WTC11 (cell line): ENCODE measurements around the gene TNFRSF11A. TPM values are rescaled to one million over a fixed set of nuclear protein-coding genes. Genes with fewer than 3 reads are reported as not detected.

Experiments used
- ATAC-seq: fragments of 200-7000 bp; cut with Tn5 transposase; 2 replicates; pipeline ENCODE4 v1.10.0; 2021; ENCODE audit warnings: mild to moderate bottlenecking, moderate library complexity
- CTCF ChIA-PET: fragments of 300-600 bp; sonication (Branson Sonifier 250); formaldehyde crosslinking; loops from one replicate; lab custom pipeline; 2021; ENCODE audit warnings: antibody characterized with exemption; lab: Charles Lee
- POLR2A ChIA-PET: fragments of 350-600 bp; sonication (Branson Sonifier 250); formaldehyde crosslinking; loops from one replicate; lab custom pipeline; 2021; ENCODE audit warnings: antibody characterized with exemption; lab: Charles Lee
- DNase-seq: peaks from one replicate; pipeline ENCODE4 v3.0.0; 2021; ENCODE audit warnings: low spot score
- H3K27ac Mint-ChIP-seq: 2 replicates; pipeline ENCODE4 v1.8.0; 2021; ENCODE audit warnings: mixed read lengths
- H3K27me3 Mint-ChIP-seq: 2 replicates; pipeline ENCODE4 v1.8.0; 2021; ENCODE audit warnings: low read depth, mild to moderate bottlenecking, moderate library complexity, mixed read lengths
- H3K36me3 Mint-ChIP-seq: 2 replicates; pipeline ENCODE4 v1.8.0; 2021; ENCODE audit warnings: mixed read lengths
- H3K4me1 Mint-ChIP-seq: 2 replicates; pipeline ENCODE4 v1.8.0; 2022; ENCODE audit warnings: mixed read lengths
- H3K4me3 Mint-ChIP-seq: 2 replicates; pipeline ENCODE4 v1.8.0; 2021; ENCODE audit warnings: mild to moderate bottlenecking, moderate library complexity, mixed read lengths
- H3K9me3 Mint-ChIP-seq: 2 replicates; pipeline ENCODE4 v1.8.0; 2021; ENCODE audit warnings: mixed read lengths
- CBFB ChIP-seq: sonication (generic); formaldehyde crosslinking; IDR thresholded peaks from 2 replicates; pipeline ENCODE4 v1.8.1; 2022; ENCODE audit warnings: mild to moderate bottlenecking, low read depth, missing genetic modification reagents
- CTCF ChIP-seq: fragments of 200-600 bp; IDR thresholded peaks from 2 replicates; pipeline ENCODE4 v1.8.0; 2022; ENCODE audit warnings: antibody characterized with exemption
- FOXK1 ChIP-seq: sonication (generic); formaldehyde crosslinking; IDR thresholded peaks from 2 replicates; pipeline ENCODE4 v1.8.0; 2022; ENCODE audit warnings: mild to moderate bottlenecking, moderate library complexity, missing genetic modification reagents
- GTF2I ChIP-seq: fragments of 250-450 bp; sonication (Bioruptor Pico); conservative IDR thresholded peaks from 2 replicates; pipeline ENCODE4 v1.4.0; 2021; ENCODE audit warnings: mild to moderate bottlenecking
- NFE2L1 ChIP-seq: sonication (generic); formaldehyde crosslinking; IDR thresholded peaks from 2 replicates; pipeline ENCODE4 v1.8.1; 2023; ENCODE audit warnings: missing genetic modification reagents
- RORB ChIP-seq: fragments of 250-450 bp; sonication (Bioruptor Pico); IDR thresholded peaks from 2 replicates; pipeline ENCODE4 v1.9.0; 2021; ENCODE audit warnings: mild to moderate bottlenecking
- SMAD3 ChIP-seq: sonication (generic); formaldehyde crosslinking; IDR thresholded peaks from 2 replicates; pipeline ENCODE4 v1.8.0; 2022; ENCODE audit warnings: missing genetic modification reagents, mild to moderate bottlenecking, borderline replicate concordance
- SOX15 ChIP-seq: fragments of 250-450 bp; sonication (Bioruptor Pico); IDR thresholded peaks from 2 replicates; pipeline ENCODE4 v1.9.0; 2021; ENCODE audit warnings: mild to moderate bottlenecking
- TCF7 ChIP-seq: sonication (generic); formaldehyde crosslinking; IDR thresholded peaks from 2 replicates; pipeline ENCODE4 v1.8.0; 2022; ENCODE audit warnings: mild to moderate bottlenecking, low read depth, missing genetic modification reagents, moderate library complexity
- ZNF121 ChIP-seq: sonication (generic); formaldehyde crosslinking; IDR thresholded peaks from 2 replicates; pipeline ENCODE4 v1.8.0; 2023; ENCODE audit warnings: missing genetic modification reagents
- ZNF219 ChIP-seq: sonication (generic); formaldehyde crosslinking; IDR thresholded peaks from 2 replicates; pipeline ENCODE4 v1.8.0; 2023; ENCODE audit warnings: missing genetic modification reagents, mild to moderate bottlenecking, borderline replicate concordance
- ZNF423 ChIP-seq: fragments of 250-450 bp; sonication (Bioruptor Pico); IDR thresholded peaks from 2 replicates; pipeline ENCODE4 v2.1.2; 2022; ENCODE audit warnings: mild to moderate bottlenecking, moderate library complexity
- total RNA-seq: library from RNA; stranded (reverse); gene quantifications from 3 replicates; pipeline ENCODE4 v1.2.3, GENCODE V29; 2021
- TF ChIP-seq, protein P1 (sequence below): fragments of 250-450 bp; sonication (Bioruptor Pico); IDR thresholded peaks from 2 replicates; pipeline ENCODE4 v2.1.2; 2022; ENCODE audit warnings: mild to moderate bottlenecking, moderate library complexity

Gene TNFRSF11A
- total RNA-seq, 1 experiment from 2014 or later = 4.9 TPM

DNA sequence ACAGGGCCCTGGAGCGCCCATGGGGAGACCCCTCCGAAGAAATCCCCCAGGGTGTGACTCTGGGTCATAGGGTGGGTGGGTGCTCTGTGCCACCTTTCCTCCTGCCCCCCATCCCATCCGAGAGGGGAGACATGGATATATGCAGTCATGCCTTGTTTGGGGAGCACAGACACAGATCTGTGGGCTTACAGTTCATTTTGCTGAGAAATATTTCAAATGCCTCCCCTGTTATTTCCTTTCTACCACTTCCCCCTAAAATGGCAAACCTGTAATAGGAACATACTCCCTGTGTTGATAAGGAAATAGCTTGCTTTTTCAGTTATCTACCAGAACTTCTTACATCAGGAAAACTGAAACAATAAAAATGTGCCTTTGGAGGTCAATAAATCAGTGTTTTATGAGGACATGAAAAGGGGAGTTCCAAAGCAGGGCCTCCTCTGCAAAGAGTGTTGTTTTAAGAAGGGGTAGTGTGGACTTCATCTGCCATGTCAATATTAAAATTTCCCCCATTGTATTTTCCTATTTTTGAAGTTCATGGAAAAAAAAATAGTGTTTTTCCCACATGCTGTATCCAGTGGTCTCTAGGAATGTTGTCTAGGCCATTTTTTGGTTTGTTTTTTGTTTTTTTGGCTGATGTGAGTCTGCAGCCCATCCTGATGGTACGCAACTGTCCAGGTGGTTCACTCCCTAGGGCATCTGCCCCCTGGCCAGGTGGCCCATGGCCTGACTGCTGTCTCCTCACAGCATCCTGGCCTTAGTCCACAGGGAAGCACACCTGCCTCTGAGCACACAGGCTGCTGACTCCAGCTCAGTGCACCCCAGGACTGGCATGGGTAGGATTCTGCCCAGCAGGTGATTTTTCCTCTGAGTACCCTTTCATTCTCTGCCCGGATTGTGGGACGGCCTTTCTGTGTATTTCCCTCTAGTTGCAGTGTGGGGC lies 3.7 kb downstream of the TNFRSF11A start:
- POLR2A ChIA-PET = no interaction called here
- peaks cover 43% of the 10 kb centered on the region for H3K4me1 Mint-ChIP-seq
- CTCF ChIA-PET = no interaction called here
- H3K36me3 Mint-ChIP-seq = no peaks in the 10 kb centered on the region
- H3K27ac Mint-ChIP-seq = no peak overlapping the region
- peak; percentile 62; the same call in 1 of the 2 replicates for TF ChIP-seq ZNF423 (CRISPR knock-in tag)
- TF ChIP-seq, protein P1, sequence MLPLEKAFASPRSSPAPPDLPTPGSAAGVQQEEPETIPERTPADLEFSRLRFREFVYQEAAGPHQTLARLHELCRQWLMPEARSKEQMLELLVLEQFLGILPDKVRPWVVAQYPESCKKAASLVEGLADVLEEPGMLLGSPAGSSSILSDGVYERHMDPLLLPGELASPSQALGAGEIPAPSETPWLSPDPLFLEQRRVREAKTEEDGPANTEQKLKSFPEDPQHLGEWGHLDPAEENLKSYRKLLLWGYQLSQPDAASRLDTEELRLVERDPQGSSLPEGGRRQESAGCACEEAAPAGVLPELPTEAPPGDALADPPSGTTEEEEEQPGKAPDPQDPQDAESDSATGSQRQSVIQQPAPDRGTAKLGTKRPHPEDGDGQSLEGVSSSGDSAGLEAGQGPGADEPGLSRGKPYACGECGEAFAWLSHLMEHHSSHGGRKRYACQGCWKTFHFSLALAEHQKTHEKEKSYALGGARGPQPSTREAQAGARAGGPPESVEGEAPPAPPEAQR (CRISPR knock-in tag) = no peak
- H3K9me3 Mint-ChIP-seq = no peaks in the 10 kb centered on the region
- ATAC-seq = no peak
- no peak for DNase-seq
- peaks cover 38% of the 10 kb centered on the region for H3K27me3 Mint-ChIP-seq
- H3K4me3 Mint-ChIP-seq = no peak overlapping the region

DNA sequence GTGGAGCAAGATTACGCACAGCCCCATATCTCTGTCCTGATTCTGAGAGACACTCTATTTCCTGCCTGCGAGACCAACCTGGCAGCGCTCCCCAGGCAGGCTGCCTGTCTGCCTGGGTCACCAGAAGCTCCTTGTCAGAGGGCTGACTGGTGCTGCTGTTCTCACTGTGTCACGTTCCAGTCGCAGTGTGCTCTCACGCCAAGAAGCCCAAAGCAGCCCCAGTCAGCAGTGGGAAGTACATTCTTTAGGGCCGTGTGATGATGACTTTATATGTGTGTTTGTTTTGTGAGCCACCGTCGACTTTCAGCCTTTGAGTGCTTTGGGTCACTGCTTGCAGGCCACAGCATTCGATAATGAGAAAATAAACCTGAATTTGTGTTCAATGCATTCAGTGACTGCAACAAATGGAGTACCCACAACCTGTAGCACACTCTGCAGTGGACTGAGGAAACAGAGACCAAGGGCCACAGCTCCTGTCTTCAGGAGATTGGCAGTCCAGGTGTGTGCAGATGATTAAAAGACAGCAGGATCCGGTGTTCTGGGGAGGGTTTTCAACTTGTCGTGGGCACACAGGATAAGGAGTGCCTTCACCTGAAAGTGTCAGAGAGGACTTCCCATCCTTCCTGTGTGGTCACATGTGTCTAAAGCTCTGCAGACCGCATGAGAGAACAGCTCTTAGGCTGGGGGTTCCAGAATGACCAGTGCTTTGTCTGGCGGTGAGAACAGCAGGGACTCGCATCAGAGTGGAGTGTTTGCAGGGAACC lies 4.8 kb downstream of the TNFRSF11A start:
- DNase-seq = no peak
- TF ChIP-seq RORB (no peak), GTF2I (CRISPR knock-in tag) (no peak), ZNF219 (CRISPR knock-in tag) (no peak), CBFB (CRISPR knock-in tag) (no peak), ZNF121 (CRISPR knock-in tag) (no peak)
- H3K27ac Mint-ChIP-seq = no peak overlapping the region; the same call in 1 of the 2 replicates
- no peaks in the 10 kb centered on the region for H3K36me3 Mint-ChIP-seq
- peak; percentile 13 for ATAC-seq
- no peak overlapping the region for H3K4me3 Mint-ChIP-seq
- peaks cover 30% of the 10 kb centered on the region for H3K27me3 Mint-ChIP-seq
- no peaks in the 10 kb centered on the region for H3K9me3 Mint-ChIP-seq
- ChIA-PET POLR2A (no interaction called here), CTCF (interaction anchor here (0.8 kb wide), 1 partner anchor 9 kb away, joined by 3 read pairs; no protein-coding TSS in a partner anchor)
- peaks cover 35% of the 10 kb centered on the region for H3K4me1 Mint-ChIP-seq

DNA sequence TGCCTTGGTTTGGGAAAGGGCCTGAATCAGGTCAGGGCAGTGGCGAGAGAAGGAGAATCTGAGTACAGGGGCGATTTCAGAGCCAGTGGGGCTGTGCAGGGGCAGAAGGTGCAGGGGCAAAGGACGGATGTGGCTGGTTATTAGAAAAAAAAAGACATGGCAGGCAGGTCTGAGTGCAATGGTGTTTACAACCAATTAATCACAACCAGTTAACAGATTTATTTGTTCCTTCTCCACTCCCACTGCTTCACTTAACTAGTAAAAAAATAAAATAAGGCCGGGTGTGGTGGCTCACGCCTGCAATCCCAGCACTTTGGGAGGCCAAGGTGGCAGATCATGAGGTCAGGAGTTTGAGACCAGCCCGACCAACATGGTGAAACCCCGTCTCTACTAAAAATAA lies 5.5 kb downstream of the TNFRSF11A start:
- ATAC-seq (peak; percentile 5; the same call in 1 of the 2 replicates), DNase-seq (no peak)
- ChIA-PET CTCF (interaction anchor here (0.8 to 1.1 kb wide), 2 partner anchors 8 to 95 kb away, joined by 3 read pairs; no protein-coding TSS in a partner anchor), POLR2A (no interaction called here)
- Mint-ChIP-seq H3K4me3 (no peak overlapping the region), H3K4me1 (peaks cover 35% of the 10 kb centered on the region), H3K27ac (no peak overlapping the region; the same call in 1 of the 2 replicates), H3K9me3 (no peaks in the 10 kb centered on the region), H3K27me3 (peaks cover 28% of the 10 kb centered on the region), H3K36me3 (no peaks in the 10 kb centered on the region)
- TF ChIP-seq ZNF219 (CRISPR knock-in tag) = no peak
- no peak for TF ChIP-seq TCF7
- TF ChIP-seq SOX15 (CRISPR knock-in tag) = no peak

DNA sequence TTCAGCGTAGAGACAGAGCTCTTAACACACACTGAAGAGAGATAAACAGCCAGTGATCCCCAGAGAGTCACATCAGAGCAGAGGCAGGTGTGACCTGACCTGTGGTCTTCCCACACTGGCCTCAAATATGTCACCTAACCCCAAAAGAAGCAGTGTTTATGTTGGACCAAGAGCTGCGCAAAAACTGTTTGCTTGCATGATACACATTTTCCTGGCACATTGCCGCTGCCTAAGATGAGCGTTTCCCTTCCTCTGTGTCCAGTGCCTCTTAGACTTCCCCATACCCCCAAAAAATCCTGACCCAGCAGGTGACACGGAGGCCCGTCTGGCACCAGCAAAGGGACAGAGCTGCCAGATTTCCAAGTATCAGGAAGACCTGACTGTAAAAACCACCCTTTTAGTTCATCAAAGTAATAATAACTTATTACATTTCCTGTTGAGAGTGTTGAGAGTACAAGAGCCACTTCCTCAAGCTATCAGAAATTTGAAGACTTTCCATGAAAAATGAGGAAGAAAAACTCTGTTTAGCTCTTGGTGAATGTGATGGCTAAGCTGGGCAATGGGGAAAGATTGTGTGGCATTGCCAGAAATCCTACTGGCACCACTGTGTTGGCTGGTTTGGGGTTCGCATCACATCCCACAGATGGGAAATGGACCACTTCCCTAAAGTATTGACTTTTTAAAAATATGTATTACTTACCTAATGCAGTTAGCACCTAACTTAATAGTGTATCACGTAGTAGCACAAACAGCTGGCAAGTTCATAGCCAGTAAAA lies 6.7 kb downstream of the TNFRSF11A start:
- Mint-ChIP-seq H3K27ac (no peak overlapping the region; the same call in 1 of the 2 replicates), H3K9me3 (no peaks in the 10 kb centered on the region), H3K4me3 (no peak overlapping the region), H3K36me3 (no peaks in the 10 kb centered on the region), H3K4me1 (peaks cover 34% of the 10 kb centered on the region), H3K27me3 (peaks cover 17% of the 10 kb centered on the region)
- TF ChIP-seq CTCF (no peak), SMAD3 (CRISPR knock-in tag) (no peak), FOXK1 (no peak), RORB (no peak), ZNF121 (CRISPR knock-in tag) (no peak), NFE2L1 (no peak)
- ChIA-PET POLR2A (no interaction called here), CTCF (interaction anchor here (1.1 kb wide), 1 partner anchor 94 kb away, joined by 3 read pairs; no protein-coding TSS in a partner anchor)
- ATAC-seq (no peak), DNase-seq (no peak)
